GM12878 (cell line): ENCODE results near the gene BHLHE41.

Source experiments
- EZH2 ChIP-seq: IDR thresholded peaks from 2 replicates; pipeline ENCODE4 v1.6.1; 2012; ENCODE audit warnings: low read depth, mild to moderate bottlenecking, control low read depth, inconsistent platforms, low read length, borderline replicate concordance; ENCODE audit not compliant: control insufficient read depth
- RUNX3 ChIP-seq: IDR thresholded peaks from 2 replicates; pipeline ENCODE4 v1.6.1; 2012; ENCODE audit warnings: low read length, inconsistent platforms
- SIN3A ChIP-seq: IDR thresholded peaks from 2 replicates; pipeline ENCODE4 v1.6.1; 2012; ENCODE audit warnings: low read depth, low read length, improper control_type of control experiment
- SMC3 ChIP-seq: IDR thresholded peaks from 2 replicates; pipeline ENCODE4 v1.6.1; 2011; ENCODE audit warnings: low read length, improper control_type of control experiment, borderline replicate concordance
- TCF12 ChIP-seq: IDR thresholded peaks from 2 replicates; pipeline ENCODE4 v1.6.1; 2011; ENCODE audit warnings: low read depth, mild to moderate bottlenecking, low read length
- TF ChIP-seq, protein P1 (sequence below), 3 experiments: IDR thresholded peaks in 2 of 3; conservative IDR thresholded peaks in 1 of 3; 2 replicates each; pipeline ENCODE4 v1.5.1; 2011; ENCODE audit warnings: low read depth in 3 of 3, low read length in 3 of 3, mild to moderate bottlenecking in 3 of 3, control low read depth in 2 of 3, moderate library complexity in 2 of 3, inconsistent platforms in 1 of 3, mixed read lengths in 1 of 3; ENCODE audit not compliant: control insufficient read depth in 2 of 3, insufficient read depth in 1 of 3; ENCODE audit errors: extremely low read depth in 1 of 3
- TF ChIP-seq, protein P2 (sequence below): IDR thresholded peaks from 2 replicates; pipeline ENCODE4 v1.6.1; 2012; ENCODE audit warnings: improper control_type of control experiment, low read depth, low read length; ENCODE audit not compliant: insufficient replicate concordance
- TF ChIP-seq, protein P3 (sequence below): IDR thresholded peaks from 2 replicates; pipeline ENCODE4 v1.6.1; 2012; ENCODE audit warnings: low read depth, low read length, improper control_type of control experiment

DNA sequence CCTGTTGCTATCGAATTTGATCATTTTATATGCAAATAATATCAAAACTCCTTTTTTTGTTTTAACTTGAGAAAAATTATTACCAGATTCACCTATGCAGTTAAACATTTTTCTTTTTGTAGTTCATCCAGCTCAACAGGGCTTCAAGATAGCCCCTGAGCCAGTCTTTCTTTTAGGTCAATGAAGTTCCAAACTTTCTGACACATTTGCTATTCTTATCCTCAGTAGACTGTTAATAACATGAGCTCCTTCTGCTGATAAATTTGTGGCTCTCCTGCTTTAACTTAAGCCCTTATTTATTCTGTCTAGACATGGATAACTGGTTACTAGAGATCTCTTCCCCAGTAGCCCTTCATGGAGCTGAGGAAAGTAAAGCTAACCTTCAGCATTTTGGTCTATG is 37.3 kb upstream of the BHLHE41 start:
- TF ChIP-seq, protein P1, sequence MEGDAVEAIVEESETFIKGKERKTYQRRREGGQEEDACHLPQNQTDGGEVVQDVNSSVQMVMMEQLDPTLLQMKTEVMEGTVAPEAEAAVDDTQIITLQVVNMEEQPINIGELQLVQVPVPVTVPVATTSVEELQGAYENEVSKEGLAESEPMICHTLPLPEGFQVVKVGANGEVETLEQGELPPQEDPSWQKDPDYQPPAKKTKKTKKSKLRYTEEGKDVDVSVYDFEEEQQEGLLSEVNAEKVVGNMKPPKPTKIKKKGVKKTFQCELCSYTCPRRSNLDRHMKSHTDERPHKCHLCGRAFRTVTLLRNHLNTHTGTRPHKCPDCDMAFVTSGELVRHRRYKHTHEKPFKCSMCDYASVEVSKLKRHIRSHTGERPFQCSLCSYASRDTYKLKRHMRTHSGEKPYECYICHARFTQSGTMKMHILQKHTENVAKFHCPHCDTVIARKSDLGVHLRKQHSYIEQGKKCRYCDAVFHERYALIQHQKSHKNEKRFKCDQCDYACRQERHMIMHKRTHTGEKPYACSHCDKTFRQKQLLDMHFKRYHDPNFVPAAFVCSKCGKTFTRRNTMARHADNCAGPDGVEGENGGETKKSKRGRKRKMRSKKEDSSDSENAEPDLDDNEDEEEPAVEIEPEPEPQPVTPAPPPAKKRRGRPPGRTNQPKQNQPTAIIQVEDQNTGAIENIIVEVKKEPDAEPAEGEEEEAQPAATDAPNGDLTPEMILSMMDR (IDR thresholded peaks at IDR 0.05 in 2 of 3, conservative IDR thresholded peaks at IDR 0.05 in 1 of 3; ENCODE audit: control insufficient read depth in 2 of 3, extremely low read depth in 1 of 3, insufficient read depth in 1 of 3, low read depth in 3 of 3, low read length in 3 of 3), result no peak
- TF ChIP-seq TCF12 (no peak), SMC3 (no peak), RUNX3 (no peak), SIN3A (no peak), EZH2 (no peak)
- TF ChIP-seq, protein P2, sequence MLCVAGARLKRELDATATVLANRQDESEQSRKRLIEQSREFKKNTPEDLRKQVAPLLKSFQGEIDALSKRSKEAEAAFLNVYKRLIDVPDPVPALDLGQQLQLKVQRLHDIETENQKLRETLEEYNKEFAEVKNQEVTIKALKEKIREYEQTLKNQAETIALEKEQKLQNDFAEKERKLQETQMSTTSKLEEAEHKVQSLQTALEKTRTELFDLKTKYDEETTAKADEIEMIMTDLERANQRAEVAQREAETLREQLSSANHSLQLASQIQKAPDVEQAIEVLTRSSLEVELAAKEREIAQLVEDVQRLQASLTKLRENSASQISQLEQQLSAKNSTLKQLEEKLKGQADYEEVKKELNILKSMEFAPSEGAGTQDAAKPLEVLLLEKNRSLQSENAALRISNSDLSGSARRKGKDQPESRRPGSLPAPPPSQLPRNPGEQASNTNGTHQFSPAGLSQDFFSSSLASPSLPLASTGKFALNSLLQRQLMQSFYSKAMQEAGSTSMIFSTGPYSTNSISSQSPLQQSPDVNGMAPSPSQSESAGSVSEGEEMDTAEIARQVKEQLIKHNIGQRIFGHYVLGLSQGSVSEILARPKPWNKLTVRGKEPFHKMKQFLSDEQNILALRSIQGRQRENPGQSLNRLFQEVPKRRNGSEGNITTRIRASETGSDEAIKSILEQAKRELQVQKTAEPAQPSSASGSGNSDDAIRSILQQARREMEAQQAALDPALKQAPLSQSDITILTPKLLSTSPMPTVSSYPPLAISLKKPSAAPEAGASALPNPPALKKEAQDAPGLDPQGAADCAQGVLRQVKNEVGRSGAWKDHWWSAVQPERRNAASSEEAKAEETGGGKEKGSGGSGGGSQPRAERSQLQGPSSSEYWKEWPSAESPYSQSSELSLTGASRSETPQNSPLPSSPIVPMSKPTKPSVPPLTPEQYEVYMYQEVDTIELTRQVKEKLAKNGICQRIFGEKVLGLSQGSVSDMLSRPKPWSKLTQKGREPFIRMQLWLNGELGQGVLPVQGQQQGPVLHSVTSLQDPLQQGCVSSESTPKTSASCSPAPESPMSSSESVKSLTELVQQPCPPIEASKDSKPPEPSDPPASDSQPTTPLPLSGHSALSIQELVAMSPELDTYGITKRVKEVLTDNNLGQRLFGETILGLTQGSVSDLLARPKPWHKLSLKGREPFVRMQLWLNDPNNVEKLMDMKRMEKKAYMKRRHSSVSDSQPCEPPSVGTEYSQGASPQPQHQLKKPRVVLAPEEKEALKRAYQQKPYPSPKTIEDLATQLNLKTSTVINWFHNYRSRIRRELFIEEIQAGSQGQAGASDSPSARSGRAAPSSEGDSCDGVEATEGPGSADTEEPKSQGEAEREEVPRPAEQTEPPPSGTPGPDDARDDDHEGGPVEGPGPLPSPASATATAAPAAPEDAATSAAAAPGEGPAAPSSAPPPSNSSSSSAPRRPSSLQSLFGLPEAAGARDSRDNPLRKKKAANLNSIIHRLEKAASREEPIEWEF, result no peak
- TF ChIP-seq, protein P3, sequence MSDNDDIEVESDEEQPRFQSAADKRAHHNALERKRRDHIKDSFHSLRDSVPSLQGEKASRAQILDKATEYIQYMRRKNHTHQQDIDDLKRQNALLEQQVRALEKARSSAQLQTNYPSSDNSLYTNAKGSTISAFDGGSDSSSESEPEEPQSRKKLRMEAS, result no peak
